Ovary (tissue), 10 donors: ENCODE measurements around the gene LAIR1. TPM values are rescaled to one million over a fixed set of nuclear protein-coding genes. Genes with fewer than 3 reads are reported as not detected.

Experiments used
- DNase-seq, 5 donors: peaks; one replicate each; pipeline ENCODE4 v3.0.0-alpha.2; 2019 to 2020
- H3K27ac ChIP-seq, 2 donors: fragments of 200-600 bp; one replicate each; pipeline versions ENCODE4 v1.5.1 to v1.8.0; 2019 to 2022
- H3K27me3 ChIP-seq: fragments of 200-600 bp; one replicate; pipeline ENCODE4 v1.8.0; 2022
- H3K36me3 ChIP-seq: fragments of 200-600 bp; sonication (generic); one replicate; pipeline ENCODE4 v1.5.1; 2019
- H3K4me1 ChIP-seq: one replicate; pipeline ENCODE4 v1.8.1; 2013; ENCODE audit warnings: mild to moderate bottlenecking, moderate library complexity; ENCODE audit not compliant: insufficient read depth
- H3K4me3 ChIP-seq: fragments of 200-600 bp; sonication (generic); one replicate; pipeline ENCODE4 v1.5.1; 2017
- H3K9me3 ChIP-seq, 2 donors: fragments of 200-600 bp in 1 of 2; sonication (generic) in 1 of 2; one replicate each; pipeline versions ENCODE4 v1.5.1 to v1.8.1; 2013 to 2019; ENCODE audit warnings: mild to moderate bottlenecking in 1 of 2, moderate library complexity in 1 of 2
- EP300 ChIP-seq: sonication (generic); formaldehyde crosslinking; IDR thresholded peaks from one replicate; pipeline ENCODE4 v1.6.1; 2017; ENCODE audit warnings: antibody characterized with exemption
- POLR2A ChIP-seq: fragments of 450-650 bp; IDR thresholded peaks from one replicate; pipeline ENCODE4 v1.6.1; 2017; ENCODE audit warnings: antibody characterized with exemption, mild to moderate bottlenecking, moderate library complexity
- WGBS, 3 donors: extraction: QIAGEN DNeasy Blood & Tissue Kit in 1 of 3; methylation state at CpG; one replicate each; pipeline versions ENCODE4 v1.1.5 to v1.1.7; 2013 to 2017; 5-methylcytosine and 5-hydroxymethylcytosine counted together
- intact Hi-C, 4 donors: fragments of 100-400 bp; cut with DNase I; formaldehyde crosslinking; loops; one replicate each; pipeline versions ENCODE4 v1.11.0 to v1.15.1; 2022 to 2023
- long read RNA-seq, 3 donors: library from polyadenylated mRNA in 2 of 3; unstranded in 2 of 3; transcript quantifications; one replicate each; pipeline ENCODE4 v2.0.0 and lab custom pipeline, GENCODE V29; 2021 to 2026
- polyA plus RNA-seq, 2 donors: library from polyadenylated mRNA; stranded (reverse); fragments of 200-250 nt in 1 of 2; fragments of 350-450 nt in 1 of 2; fragmentation: Illumina TruSeq in 1 of 2; extraction: RNeasy Lipid Tissue Mini Kit (QIAGEN cat#74804) in 1 of 2; gene quantifications; one replicate each; pipeline ENCODE4 v1.2.3, GENCODE V29; 2013 to 2014
- total RNA-seq, 7 donors: library from RNA; depleted of rRNA in 2 of 7; stranded (reverse); fragments of >200 nt in 2 of 7; fragmentation: NEBNext Ultra II Directional in 3 of 7; extraction: Animal tissue kit (Norgen Biotek cat#: 25700) in 3 of 7; gene quantifications; one replicate each; pipeline versions ENCODE4 v1.1.0 to v1.2.4, GENCODE V29; 2016 to 2023
- TF ChIP-seq, protein P1 (sequence below), 3 donors: fragments of 450-650 bp in 2 of 3; fragments of 200-600 bp in 1 of 3; IDR thresholded peaks; one replicate each; pipeline versions ENCODE4 v1.5.1 to v1.8.0; 2016 to 2022; ENCODE audit warnings: antibody characterized with exemption in 3 of 3, mild to moderate bottlenecking in 1 of 3
- donor health status: DM: no; HTN: no; CAD: no; lungs with moderate emphysema.
- donor health status: DM: no; HTN: no; CAD: no.
- donor health status: Bipolar disorder and iron deficiency.
- donor health status: DM: yes; HTN: yes; CAD: no.
- donor health status: DM: no; HTN: no; CAD: no.
- donor health status: DM: yes; HTN: yes; CAD: no.

LAIR1 gene
- total RNA-seq = 10 to 100 TPM in 2 of 7 donors, 1 to 10 TPM in 5; 4.7 to 22.2 (median 6.9) TPM
- polyA plus RNA-seq = 10 to 100 TPM in 1 of 2 donors, 1 to 10 TPM in 1; 4.9 to 21.2 TPM
- long read RNA-seq, donor 1, full-length matches to known transcripts = 9 of 16 reads
- long read RNA-seq, donor 1, partial matches to known transcripts = 1 of 16 reads
- long read RNA-seq, donor 1, other reads (novel, unspliced or antisense) = 6 of 16 reads
- long read RNA-seq, donor 2 = 0 reads
- long read RNA-seq, donor 3, full-length matches to known transcripts = 16 of 31 reads
- long read RNA-seq, donor 3, partial matches to known transcripts = 3 of 31 reads
- long read RNA-seq, donor 3, other reads (novel, unspliced or antisense) = 12 of 31 reads

DNA sequence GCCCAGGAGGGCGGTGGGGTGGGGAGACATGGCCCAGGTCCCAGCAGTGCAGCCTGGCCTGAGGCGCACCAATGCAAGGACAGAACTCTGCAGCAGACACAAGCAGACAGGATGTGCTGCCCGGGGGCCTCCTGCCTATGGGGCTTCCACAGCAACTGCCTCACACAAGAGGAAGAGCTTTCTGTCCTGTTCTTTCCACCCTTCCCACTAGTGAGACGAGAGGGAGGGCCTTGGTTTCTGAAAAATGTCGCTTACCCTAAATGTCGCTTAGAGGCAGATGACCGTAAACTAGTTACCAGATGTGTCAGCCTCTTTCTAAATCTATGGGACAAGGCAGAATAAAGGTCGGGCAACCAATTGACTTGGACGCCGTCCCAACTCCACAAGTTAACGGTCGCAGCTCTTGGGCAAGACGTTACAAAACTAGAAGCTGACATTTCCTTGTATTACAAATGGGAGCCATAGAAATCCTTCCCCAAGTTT lies at the start of gene LAIR1:
Gene LAIR1 (minus strand): TSS at position 157 of the 483 bp plus-strand sequence. CDS start 127 bp downstream, at position 30.
- no peaks in the 10 kb centered on the region for H3K36me3 ChIP-seq
- 52 to 62% (median 56%) methylated on average over 11 to 13 of the region's 13 CpGs for WGBS, 3 donors
- DNase-seq = no peak
- intact Hi-C loops = no loop called here
- H3K4me3 ChIP-seq = no peak within 1 kb of the TSS
- no peaks in the 10 kb centered on the region for H3K4me1 ChIP-seq
- no peak within 1 kb of the TSS for H3K27ac ChIP-seq
- H3K9me3 ChIP-seq = no peaks in the 10 kb centered on the region
- no peaks in the 10 kb centered on the region for H3K27me3 ChIP-seq
- TF ChIP-seq POLR2A (no peak), EP300 (no peak)

GRCh38 chr19:54414156-54414555 lies 49.4 kb upstream of the LAIR1 start:
- H3K4me3 ChIP-seq = no peak overlapping the region
- no peaks in the 10 kb centered on the region for H3K27me3 ChIP-seq
- H3K4me1 ChIP-seq = no peaks in the 10 kb centered on the region
- intact Hi-C loops = no loop called here
- DNase-seq = no peak
- no peaks in the 10 kb centered on the region for H3K36me3 ChIP-seq
- H3K27ac ChIP-seq = no peak overlapping the region
- TF ChIP-seq POLR2A (no peak), EP300 (no peak)
- TF ChIP-seq, protein P1, sequence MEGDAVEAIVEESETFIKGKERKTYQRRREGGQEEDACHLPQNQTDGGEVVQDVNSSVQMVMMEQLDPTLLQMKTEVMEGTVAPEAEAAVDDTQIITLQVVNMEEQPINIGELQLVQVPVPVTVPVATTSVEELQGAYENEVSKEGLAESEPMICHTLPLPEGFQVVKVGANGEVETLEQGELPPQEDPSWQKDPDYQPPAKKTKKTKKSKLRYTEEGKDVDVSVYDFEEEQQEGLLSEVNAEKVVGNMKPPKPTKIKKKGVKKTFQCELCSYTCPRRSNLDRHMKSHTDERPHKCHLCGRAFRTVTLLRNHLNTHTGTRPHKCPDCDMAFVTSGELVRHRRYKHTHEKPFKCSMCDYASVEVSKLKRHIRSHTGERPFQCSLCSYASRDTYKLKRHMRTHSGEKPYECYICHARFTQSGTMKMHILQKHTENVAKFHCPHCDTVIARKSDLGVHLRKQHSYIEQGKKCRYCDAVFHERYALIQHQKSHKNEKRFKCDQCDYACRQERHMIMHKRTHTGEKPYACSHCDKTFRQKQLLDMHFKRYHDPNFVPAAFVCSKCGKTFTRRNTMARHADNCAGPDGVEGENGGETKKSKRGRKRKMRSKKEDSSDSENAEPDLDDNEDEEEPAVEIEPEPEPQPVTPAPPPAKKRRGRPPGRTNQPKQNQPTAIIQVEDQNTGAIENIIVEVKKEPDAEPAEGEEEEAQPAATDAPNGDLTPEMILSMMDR (IDR thresholded peaks at IDR 0.05) = no peak
- H3K9me3 ChIP-seq = no peaks in the 10 kb centered on the region
- 88 to 93% (median 92%) methylated on average over 4 of the region's 4 CpGs for WGBS, 3 donors

DNA sequence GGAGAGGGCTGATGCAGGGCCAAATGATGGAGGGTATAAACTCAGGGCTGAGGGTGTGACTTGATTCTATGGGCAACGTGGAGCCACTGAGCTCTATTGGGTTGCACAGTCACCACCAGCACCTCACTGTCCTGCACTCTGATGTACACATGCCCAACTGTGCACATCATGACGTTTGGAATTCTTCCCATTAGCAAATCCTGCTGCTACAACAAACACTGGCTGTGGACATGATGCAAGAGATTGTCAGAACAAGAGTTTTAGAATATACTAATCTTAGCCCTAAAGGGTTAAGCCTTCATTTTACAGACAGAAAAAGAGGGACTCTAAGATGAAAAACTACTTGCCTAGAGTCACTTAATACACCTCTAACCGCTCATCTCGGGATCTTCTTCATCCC lies 48.1 kb upstream of the LAIR1 start:
- H3K27me3 ChIP-seq = no peaks in the 10 kb centered on the region
- 66 to 72% (median 71%) methylated on average over 4 of the region's 4 CpGs for WGBS, 3 donors
- intact Hi-C loops = no loop called here

DNA sequence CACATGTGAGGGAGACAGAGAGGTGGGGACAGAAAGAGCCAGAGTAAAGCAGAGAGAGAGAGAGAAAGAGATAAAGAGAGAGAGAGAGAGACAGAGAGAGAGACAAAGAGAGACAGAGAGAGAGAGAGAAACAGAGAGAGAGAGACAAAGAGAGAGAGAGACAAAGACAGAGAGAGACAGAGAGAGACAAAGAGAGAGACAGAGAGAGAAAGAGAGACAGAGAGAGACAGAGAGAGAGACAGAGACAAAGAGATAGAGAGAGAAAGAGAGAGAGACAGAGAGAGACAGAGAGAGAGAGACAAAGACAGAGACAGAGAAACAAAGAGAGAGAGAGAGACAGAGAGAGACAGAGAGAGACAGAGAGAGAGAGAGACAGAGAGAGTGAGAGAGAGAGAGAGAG lies 46.3 kb upstream of the LAIR1 start:
- Histone ChIP-seq H3K27me3 (no peaks in the 10 kb centered on the region), H3K36me3 (no peaks in the 10 kb centered on the region), H3K9me3 (no peaks in the 10 kb centered on the region), H3K4me3 (no peak overlapping the region), H3K4me1 (no peaks in the 10 kb centered on the region), H3K27ac (no peak overlapping the region)
- DNase-seq = no peak
- intact Hi-C loops = no loop called here
- TF ChIP-seq, protein P1 (IDR thresholded peaks at IDR 0.05) = no peak
- TF ChIP-seq POLR2A (no peak), EP300 (no peak)

More for the DNA sequence above, 48.1 kb upstream of the LAIR1 start:
- no peak overlapping the region for H3K4me3 ChIP-seq
- H3K36me3 ChIP-seq = no peaks in the 10 kb centered on the region
- DNase-seq = no peak
- no peak overlapping the region for H3K27ac ChIP-seq
- TF ChIP-seq EP300 (no peak), POLR2A (no peak)
- TF ChIP-seq, protein P1 (IDR thresholded peaks at IDR 0.05) = no peak
- H3K4me1 ChIP-seq = no peaks in the 10 kb centered on the region
- H3K9me3 ChIP-seq = no peaks in the 10 kb centered on the region

GRCh38 chr19:54408456-54409026 lies 43.8 kb upstream of the LAIR1 start:
- H3K36me3 ChIP-seq = no peaks in the 10 kb centered on the region
- 67 to 74% (median 68%) methylated on average over 9 of the region's 9 CpGs for WGBS, 3 donors
- H3K4me1 ChIP-seq = no peaks in the 10 kb centered on the region
- DNase-seq = no peak
- TF ChIP-seq EP300 (no peak), POLR2A (no peak)
- TF ChIP-seq, protein P1 (IDR thresholded peaks at IDR 0.05) = no peak
- H3K27ac ChIP-seq = no peak overlapping the region
- no peak overlapping the region for H3K4me3 ChIP-seq
- no peaks in the 10 kb centered on the region for H3K9me3 ChIP-seq
- H3K27me3 ChIP-seq = no peaks in the 10 kb centered on the region
- intact Hi-C loops = no loop called here
